OCI-LY7 (cell line): Measurements from ENCODE around the gene NCAPD3.

Source experiments
- EZH2phosphoT487 ChIP-seq: fragments of 200-600 bp; sonication (generic); IDR thresholded peaks from 2 replicates; pipeline ENCODE4 v1.6.1; 2018; ENCODE audit warnings: low read depth, borderline replicate concordance, mild to moderate bottlenecking, mixed run types, antibody characterized with exemption, low read length, moderate library complexity, mixed read lengths
- TF ChIP-seq, protein P1 (sequence below): fragments of 200-600 bp; sonication (generic); conservative IDR thresholded peaks from 2 replicates; pipeline ENCODE4 v1.5.1; 2014; ENCODE audit warnings: mild to moderate bottlenecking, antibody characterized with exemption, low read length, moderate library complexity, mixed read lengths

DNA sequence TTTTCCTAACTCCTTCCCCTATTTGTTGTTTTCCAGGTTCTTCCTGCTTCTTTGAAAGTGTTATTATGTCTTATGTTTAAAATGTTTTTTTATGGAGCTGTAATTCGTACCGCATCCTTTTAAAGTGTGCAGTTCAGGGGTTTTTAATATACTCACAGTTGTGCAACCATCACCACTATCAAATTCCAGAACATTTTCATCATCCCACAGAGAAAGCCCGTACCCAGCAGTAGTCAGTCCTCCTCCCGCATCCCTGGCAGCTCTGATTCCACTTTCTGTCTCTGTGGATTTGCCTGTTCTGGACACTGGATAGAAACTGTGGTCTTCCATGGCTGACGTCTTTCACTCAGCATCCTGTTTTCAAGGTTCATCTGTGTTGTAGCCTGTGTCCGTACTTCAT, 81.2 kb downstream of the NCAPD3 start:
- TF ChIP-seq, protein P1, sequence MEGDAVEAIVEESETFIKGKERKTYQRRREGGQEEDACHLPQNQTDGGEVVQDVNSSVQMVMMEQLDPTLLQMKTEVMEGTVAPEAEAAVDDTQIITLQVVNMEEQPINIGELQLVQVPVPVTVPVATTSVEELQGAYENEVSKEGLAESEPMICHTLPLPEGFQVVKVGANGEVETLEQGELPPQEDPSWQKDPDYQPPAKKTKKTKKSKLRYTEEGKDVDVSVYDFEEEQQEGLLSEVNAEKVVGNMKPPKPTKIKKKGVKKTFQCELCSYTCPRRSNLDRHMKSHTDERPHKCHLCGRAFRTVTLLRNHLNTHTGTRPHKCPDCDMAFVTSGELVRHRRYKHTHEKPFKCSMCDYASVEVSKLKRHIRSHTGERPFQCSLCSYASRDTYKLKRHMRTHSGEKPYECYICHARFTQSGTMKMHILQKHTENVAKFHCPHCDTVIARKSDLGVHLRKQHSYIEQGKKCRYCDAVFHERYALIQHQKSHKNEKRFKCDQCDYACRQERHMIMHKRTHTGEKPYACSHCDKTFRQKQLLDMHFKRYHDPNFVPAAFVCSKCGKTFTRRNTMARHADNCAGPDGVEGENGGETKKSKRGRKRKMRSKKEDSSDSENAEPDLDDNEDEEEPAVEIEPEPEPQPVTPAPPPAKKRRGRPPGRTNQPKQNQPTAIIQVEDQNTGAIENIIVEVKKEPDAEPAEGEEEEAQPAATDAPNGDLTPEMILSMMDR = no peak
- no peak for TF ChIP-seq EZH2phosphoT487
